ENCODE results near the gene PTCD2.
"Not testable (repeated sequence)": the region's sequence is repeated elsewhere in the genome, so short reads cannot be mapped to it uniquely, and the experiment has no call there.

PTCD2 gene

GRCh38 chr5:72379936-72380335, 59.8 kb downstream of the PTCD2 start:
- DNase-seq (ENCODE audit: low read depth) = peak; percentile 89

GRCh38 chr5:72380492-72381274, 60.5 kb downstream of the PTCD2 start:
- peak; percentile 44 for DNase-seq (ENCODE audit: low read depth)

- peak; percentile 91 for DNase-seq (ENCODE audit: low read depth)
Observed at GRCh38 chr5:72383280-72383679, 63.1 kb downstream of the PTCD2 start.

GRCh38 chr5:72383726-72384125, 63.6 kb downstream of the PTCD2 start:
- DNase-seq (ENCODE audit: low read depth) = no peak

GRCh38 chr5:72386639-72387038, 66.5 kb downstream of the PTCD2 start:
- no peak for DNase-seq (ENCODE audit: low read depth)

GRCh38 chr5:72387985-72388384, 67.8 kb downstream of the PTCD2 start:
- peak; percentile 96 for DNase-seq (ENCODE audit: low read depth)

- no peak for DNase-seq (ENCODE audit: low read depth)
Observed at GRCh38 chr5:72388646-72389045, 68.5 kb downstream of the PTCD2 start.

- no peak for DNase-seq (ENCODE audit: low read depth)
Observed at GRCh38 chr5:72390836-72391235, 70.7 kb downstream of the PTCD2 start.

GRCh38 chr5:72392326-72392733, 72.2 kb downstream of the PTCD2 start:
- no peak for DNase-seq (ENCODE audit: low read depth)

- no peak for DNase-seq (ENCODE audit: low read depth)
Observed at GRCh38 chr5:72393052-72393451, 72.9 kb downstream of the PTCD2 start.

GRCh38 chr5:72394688-72395087, 74.5 kb downstream of the PTCD2 start:
- DNase-seq (ENCODE audit: low read depth) = peak; percentile 55

GRCh38 chr5:72397836-72398235, 77.7 kb downstream of the PTCD2 start:
- DNase-seq (ENCODE audit: low read depth) = no peak

- DNase-seq (ENCODE audit: low read depth) = no peak
Observed at GRCh38 chr5:72400950-72401349, 80.8 kb downstream of the PTCD2 start.

GRCh38 chr5:72402381-72402890, 82.3 kb downstream of the PTCD2 start:
- peak; percentile 84 for DNase-seq (ENCODE audit: low read depth)

GRCh38 chr5:72402959-72403628, 82.9 kb downstream of the PTCD2 start:
- DNase-seq (ENCODE audit: low read depth) = peak; percentile 47

- DNase-seq (ENCODE audit: low read depth) = not testable (repeated sequence)
Observed at GRCh38 chr5:72404771-72405170, 84.6 kb downstream of the PTCD2 start.

- DNase-seq (ENCODE audit: low read depth) = no peak
Observed at GRCh38 chr5:72407078-72407477, 86.9 kb downstream of the PTCD2 start.

- DNase-seq (ENCODE audit: low read depth) = peak; percentile 74
Observed at GRCh38 chr5:72407541-72407940, 87.4 kb downstream of the PTCD2 start.

GRCh38 chr5:72408127-72408526, 88.0 kb downstream of the PTCD2 start:
- DNase-seq (ENCODE audit: low read depth) = no peak

- no peak for DNase-seq (ENCODE audit: low read depth)
Observed at GRCh38 chr5:72408603-72409002, 88.4 kb downstream of the PTCD2 start.

- DNase-seq (ENCODE audit: low read depth) = peak; percentile 68
Observed at GRCh38 chr5:72410688-72411295, 90.6 kb downstream of the PTCD2 start.

GRCh38 chr5:72412283-72413055, 92.3 kb downstream of the PTCD2 start:
- DNase-seq (ENCODE audit: low read depth) = peak; percentile 47
